ENCODE data around the gene BCL2L12. TPM values are rescaled to one million over a fixed set of nuclear protein-coding genes. Genes with fewer than 3 reads are reported as not detected.
"Not testable (repeated sequence)": the region's sequence is repeated elsewhere in the genome, so short reads cannot be mapped to it uniquely, and the experiment has no call there.

BCL2L12 gene
- total RNA-seq (10 to 100 TPM in 6 of 7 donors, 1 to 10 TPM in 1; 8.0 to 21.0 (median 15.6) TPM), polyA plus RNA-seq (10 to 100 TPM in 1 of 2 donors, 1 to 10 TPM in 1; 6.7 to 17.7 TPM)
- long read RNA-seq, donor 1, partial matches to known transcripts: 1 of 5 reads
- long read RNA-seq, donor 1, other reads (novel, unspliced or antisense): 0 of 5 reads
- long read RNA-seq, donor 2, transcript BCL2L12-212 (7 exons, 1,854 nt): major isoform, 6 of 18 reads
- long read RNA-seq, donor 2, partial matches to known transcripts: 7 of 18 reads
- long read RNA-seq, donor 2, other reads (novel, unspliced or antisense): 0 of 18 reads
- long read RNA-seq, donor 3, transcript BCL2L12-212 (7 exons, 1,854 nt): major isoform, 5 of 12 reads
- long read RNA-seq, donor 3, partial matches to known transcripts: 1 of 12 reads
- long read RNA-seq, donor 3, other reads (novel, unspliced or antisense): 4 of 12 reads

GRCh38 chr19:49665351-49666119, at the start of gene BCL2L12, which contains the start of gene IRF3:
Gene BCL2L12 (plus strand): TSS chr19:49665933. CDS start chr19:49666693, 760 bp downstream.
Gene IRF3 (minus strand): TSS chr19:49665857. CDS start chr19:49664838, 1,019 bp downstream.
- 0 to 1% (median 1%) methylated on average over 49 to 50 of the region's 50 CpGs for WGBS, 3 donors
- intact Hi-C loops (cut with DNase I): loop anchor here in 1 of 4 donors (2.0 kb wide), 1 partner anchor 23 kb away; the partner anchor contains the start of gene SCAF1
- Histone ChIP-seq H3K27ac (peak within 1 kb of the TSS; percentile 54 to 69), H3K9me3 (no peaks in the 10 kb centered on the region), H3K4me1 (ENCODE audit: insufficient read depth) (peaks cover 4% of the 10 kb centered on the region), H3K27me3 (no peaks in the 10 kb centered on the region), H3K36me3 (no peaks in the 10 kb centered on the region), H3K4me3 (peak within 1 kb of the TSS; percentile 78)
- TF ChIP-seq CTCF (IDR thresholded peaks at IDR 0.05) (peak in 1 of 3 donors; percentile 27), POLR2A (IDR thresholded peaks at IDR 0.05) (peak; percentile 54), EP300 (IDR thresholded peaks at IDR 0.05) (no peak)
- DNase-seq: peak; percentile 98 to 99 (median 99)

GRCh38 chr19:49616532-49616931, 49.2 kb upstream of the BCL2L12 start:
- 90 to 96% (median 94%) methylated on average over 7 of the region's 7 CpGs for WGBS, 3 donors
- intact Hi-C loops (cut with DNase I): no loop called here

GRCh38 chr19:49616945-49617344, 48.8 kb upstream of the BCL2L12 start:
- H3K4me1 ChIP-seq (ENCODE audit: insufficient read depth): no peaks in the 10 kb centered on the region
- WGBS, 3 donors: 88 to 94% (median 90%) methylated on average over 7 of the region's 7 CpGs
- no peaks in the 10 kb centered on the region for H3K9me3 ChIP-seq
- no peaks in the 10 kb centered on the region for H3K27me3 ChIP-seq
- no peaks in the 10 kb centered on the region for H3K36me3 ChIP-seq
- TF ChIP-seq POLR2A (IDR thresholded peaks at IDR 0.05): no peak
- no peak for DNase-seq
- intact Hi-C loops (cut with DNase I): no loop called here
- H3K27ac ChIP-seq: no peak overlapping the region
- no peak overlapping the region for H3K4me3 ChIP-seq

More at GRCh38 chr19:49616532-49616931, 49.2 kb upstream of the BCL2L12 start:
- no peak overlapping the region for H3K27ac ChIP-seq
- TF ChIP-seq CTCF (IDR thresholded peaks at IDR 0.05) (no peak), POLR2A (IDR thresholded peaks at IDR 0.05) (no peak), EP300 (IDR thresholded peaks at IDR 0.05) (no peak)
- H3K36me3 ChIP-seq: no peaks in the 10 kb centered on the region
- no peaks in the 10 kb centered on the region for H3K9me3 ChIP-seq
- H3K4me1 ChIP-seq (ENCODE audit: insufficient read depth): no peaks in the 10 kb centered on the region
- no peak overlapping the region for H3K4me3 ChIP-seq
- H3K27me3 ChIP-seq: no peaks in the 10 kb centered on the region
- DNase-seq: no peak

- DNase-seq; H3K36me3 ChIP-seq; H3K27me3 ChIP-seq; intact Hi-C loops (cut with DNase I); H3K4me1 ChIP-seq (ENCODE audit: insufficient read depth); H3K4me3 ChIP-seq; H3K9me3 ChIP-seq; H3K27ac ChIP-seq: not testable (repeated sequence)
- 91 to 92% (median 92%) methylated on average over 13 of the region's 13 CpGs for WGBS, 3 donors
Measured at GRCh38 chr19:49617860-49618259, 47.9 kb upstream of the BCL2L12 start.

Measured in ovary (tissue), 10 donors.